Vagina (tissue), 2 donors: ENCODE results near the gene PCDHB2.

Experiments
- CTCF ChIP-seq, 3 experiments: fragments of 450-650 bp in 2 of 3; fragments of 200-600 bp in 1 of 3; sonication (generic) in 1 of 3; IDR thresholded peaks; one replicate each; pipeline ENCODE4 v1.5.1; 2017 to 2019; ENCODE audit warnings: antibody characterized with exemption in 3 of 3, mild to moderate bottlenecking in 2 of 3, moderate library complexity in 2 of 3
- POLR2A ChIP-seq, 2 donors: fragments of 450-650 bp; IDR thresholded peaks; one replicate each; pipeline ENCODE4 v1.6.1; 2017; ENCODE audit warnings: antibody characterized with exemption in 2 of 2, mild to moderate bottlenecking in 2 of 2, moderate library complexity in 2 of 2

DNA sequence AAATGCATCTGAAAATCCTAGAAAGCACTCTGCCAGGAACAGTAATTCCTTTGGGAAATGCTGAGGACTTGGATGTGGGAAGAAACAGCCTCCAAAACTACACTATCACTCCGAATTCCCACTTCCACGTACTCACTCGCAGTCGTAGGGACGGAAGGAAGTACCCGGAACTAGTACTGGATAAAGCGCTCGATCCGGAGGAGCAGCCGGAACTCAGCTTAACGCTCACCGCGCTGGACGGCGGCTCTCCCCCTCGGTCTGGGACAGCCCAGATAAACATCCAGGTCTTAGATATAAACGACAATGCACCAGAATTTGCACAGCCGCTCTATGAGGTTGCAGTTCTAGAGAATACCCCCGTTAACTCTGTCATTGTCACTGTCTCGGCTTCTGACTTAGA is 6.6 kb downstream of the PCDHB2 start:
- TF ChIP-seq POLR2A (IDR thresholded peaks at IDR 0.05) (no peak), CTCF (IDR thresholded peaks at IDR 0.05) (no peak)
